AG04449 (cell line): ENCODE measurements around the gene KIF1C.

ENCODE experiments used
- CTCF ChIA-PET: fragments of 350-600 bp; formaldehyde crosslinking; extraction: SDS; loops from one replicate; lab custom pipeline; 2021; ENCODE audit warnings: antibody characterized with exemption; lab: Yijun Ruan, JAX
- POLR2A ChIA-PET: fragments of 400-600, 350-600 bp; formaldehyde crosslinking; extraction: SDS; loops from one replicate; lab custom pipeline; 2020; ENCODE audit warnings: antibody characterized with exemption, inconsistent platforms; lab: Yijun Ruan, JAX
- DNase-seq: peaks from one replicate; pipeline ENCODE4 v3.0.0-alpha.2; 2010; ENCODE audit warnings: low read depth, low spot score
- H3K4me3 ChIP-seq: 2 replicates; pipeline ENCODE4 v1.5.1; 2011; ENCODE audit warnings: low read depth, mild to moderate bottlenecking, control low read depth, low read length
- TF ChIP-seq, protein P1 (sequence below): IDR thresholded peaks from one replicate; pipeline ENCODE4 v1.5.1; 2011; ENCODE audit warnings: mild to moderate bottlenecking, moderate library complexity, low read length, control low read depth, inconsistent platforms; ENCODE audit not compliant: insufficient read depth; ENCODE audit errors: missing control alignments

Gene KIF1C

DNA sequence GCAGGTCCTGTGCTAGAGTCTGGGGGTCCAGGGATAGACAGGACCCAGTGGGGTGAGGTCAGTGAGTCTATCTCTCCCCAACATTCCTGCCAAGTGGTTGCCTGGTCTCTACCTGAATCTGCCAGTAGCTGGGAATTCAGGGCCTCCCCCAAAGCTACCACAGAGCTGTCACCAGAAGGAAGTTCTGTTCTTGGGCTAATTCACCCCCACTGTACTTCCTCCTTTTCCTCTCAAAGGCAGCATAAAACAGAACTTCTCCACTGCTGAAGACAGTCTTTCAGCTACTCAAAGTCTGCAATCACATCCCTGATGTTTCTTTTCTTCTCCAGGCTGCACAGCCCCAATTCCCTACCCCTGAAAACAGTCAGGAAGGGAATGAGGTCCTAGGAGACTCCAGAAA, 19.0 kb upstream of the KIF1C start:
- TF ChIP-seq, protein P1, sequence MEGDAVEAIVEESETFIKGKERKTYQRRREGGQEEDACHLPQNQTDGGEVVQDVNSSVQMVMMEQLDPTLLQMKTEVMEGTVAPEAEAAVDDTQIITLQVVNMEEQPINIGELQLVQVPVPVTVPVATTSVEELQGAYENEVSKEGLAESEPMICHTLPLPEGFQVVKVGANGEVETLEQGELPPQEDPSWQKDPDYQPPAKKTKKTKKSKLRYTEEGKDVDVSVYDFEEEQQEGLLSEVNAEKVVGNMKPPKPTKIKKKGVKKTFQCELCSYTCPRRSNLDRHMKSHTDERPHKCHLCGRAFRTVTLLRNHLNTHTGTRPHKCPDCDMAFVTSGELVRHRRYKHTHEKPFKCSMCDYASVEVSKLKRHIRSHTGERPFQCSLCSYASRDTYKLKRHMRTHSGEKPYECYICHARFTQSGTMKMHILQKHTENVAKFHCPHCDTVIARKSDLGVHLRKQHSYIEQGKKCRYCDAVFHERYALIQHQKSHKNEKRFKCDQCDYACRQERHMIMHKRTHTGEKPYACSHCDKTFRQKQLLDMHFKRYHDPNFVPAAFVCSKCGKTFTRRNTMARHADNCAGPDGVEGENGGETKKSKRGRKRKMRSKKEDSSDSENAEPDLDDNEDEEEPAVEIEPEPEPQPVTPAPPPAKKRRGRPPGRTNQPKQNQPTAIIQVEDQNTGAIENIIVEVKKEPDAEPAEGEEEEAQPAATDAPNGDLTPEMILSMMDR = no peak
- ChIA-PET POLR2A (no interaction called here), CTCF (interaction anchor here (1.3 to 9.8 kb wide), 4 partner anchors 8 to 83 kb away, joined by 4 to 77 read pairs (median 65); partner anchors contain the start of gene CAMTA2)
- no peak for DNase-seq
- H3K4me3 ChIP-seq = no peak overlapping the region

GRCh38 chr17:4980644-4981216, 17.0 kb upstream of the KIF1C start:
- H3K4me3 ChIP-seq = no peak overlapping the region
- TF ChIP-seq, protein P1 = peak; percentile 49
- no peak for DNase-seq
- POLR2A ChIA-PET = interaction anchor here (0.7 kb wide), 1 partner anchor 19 kb away, joined by 3 read pairs; no protein-coding TSS in a partner anchor
- CTCF ChIA-PET = interaction anchor here (0.7 to 9.8 kb wide), 22 partner anchors 8 to 164 kb away, joined by 3 to 77 read pairs (median 4); partner anchors contain the start of genes C17orf107, CAMTA2, INCA1 and KIF1C

GRCh38 chr17:4982305-4982704, 15.4 kb upstream of the KIF1C start:
- TF ChIP-seq, protein P1 = no peak
- POLR2A ChIA-PET = no interaction called here
- CTCF ChIA-PET = interaction anchor here (1.3 to 2.2 kb wide), 2 partner anchors 9 to 80 kb away, joined by 7 read pairs; no protein-coding TSS in a partner anchor

GRCh38 chr17:4986403-4986802, 11.3 kb upstream of the KIF1C start:
- TF ChIP-seq, protein P1 = no peak
- ChIA-PET CTCF (interaction anchor here (0.8 to 8.0 kb wide), 11 partner anchors 9 to 78 kb away, joined by 3 to 76 read pairs (median 9); partner anchors contain the start of genes INCA1, KIF1C, RNF167 and SLC25A11), POLR2A (interaction anchor here (0.9 to 2.8 kb wide), 5 partner anchors 11 to 46 kb away, joined by 3 to 14 read pairs (median 7); partner anchors contain the start of genes INCA1, KIF1C, PFN1 and RNF167)
- no peak for DNase-seq
- H3K4me3 ChIP-seq = peak overlapping the region; percentile 81

More at GRCh38 chr17:4982305-4982704, 15.4 kb upstream of the KIF1C start:
- DNase-seq = no peak
- no peak overlapping the region for H3K4me3 ChIP-seq

GRCh38 chr17:4986951-4987766, 10.6 kb upstream of the KIF1C start, which contains the start of gene CAMTA2:
CAMTA2 (minus strand) TSS chr17:4987675; CDS start chr17:4986222, 1,453 bp downstream.
- TF ChIP-seq, protein P1 = peak; percentile 76
- ChIA-PET CTCF (interaction anchor here (0.8 to 8.0 kb wide), 17 partner anchors 8 to 78 kb away, joined by 3 to 76 read pairs (median 7); partner anchors contain the start of genes INCA1, KIF1C, PFN1 and RNF167), POLR2A (interaction anchor here (0.6 to 2.8 kb wide), 10 partner anchors 11 to 72 kb away, joined by 3 to 14 read pairs (median 5); partner anchors contain the start of genes INCA1, KIF1C, PFN1 and RNF167)
- DNase-seq = no peak
- H3K4me3 ChIP-seq = peak within 1 kb of the TSS; percentile 81
